ENCODE data around the gene CCDC141.

The CCDC141 gene

DNA sequence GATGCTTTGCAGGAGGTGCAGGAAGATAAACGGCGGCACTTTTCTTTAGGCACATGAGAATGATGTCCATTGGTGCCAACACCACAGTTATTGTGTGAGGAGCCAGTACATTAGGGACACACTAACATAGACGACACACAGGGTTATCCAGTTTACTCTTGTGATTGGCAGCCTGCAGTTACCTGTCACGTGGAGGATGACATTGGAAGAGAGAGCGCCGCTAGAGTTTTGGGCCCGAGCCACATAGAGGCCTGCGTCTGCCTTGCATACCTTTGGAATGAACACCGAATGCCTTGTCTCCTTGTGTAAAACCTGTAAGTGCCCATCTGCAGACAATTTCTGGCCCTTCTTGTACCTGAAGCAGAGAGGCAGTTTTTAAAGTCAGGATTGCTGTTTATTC lies 215.9 kb downstream of the CCDC141 start:
- no peak for ATAC-seq
- TF ChIP-seq TOX (CRISPR knock-in tag; IDR thresholded peaks at IDR 0.05; ENCODE audit: borderline replicate concordance), result no peak

DNA sequence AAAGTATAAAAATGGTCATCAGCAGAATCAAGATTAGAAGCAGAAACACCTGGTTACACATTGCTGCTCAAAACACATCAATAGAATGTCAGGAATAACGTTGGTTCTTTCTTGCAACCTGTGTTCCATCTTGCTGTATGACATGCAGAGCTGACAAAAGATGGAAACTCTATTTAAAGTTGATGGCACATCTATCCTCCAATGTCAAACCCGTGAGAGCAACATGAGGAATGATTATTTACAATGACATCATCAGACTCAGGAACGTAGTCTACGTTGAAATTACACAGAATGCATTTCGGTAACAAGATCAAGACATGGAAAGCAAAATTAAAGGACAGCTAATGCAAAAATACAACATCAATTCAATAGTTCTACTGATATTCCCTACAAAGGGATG lies 216.6 kb downstream of the CCDC141 start:
- ATAC-seq, result no peak
- TF ChIP-seq ISL1 (CRISPR knock-in tag; IDR thresholded peaks at IDR 0.05) (no peak), ZC3H10 (CRISPR knock-in tag; IDR thresholded peaks at IDR 0.05) (no peak), RARB (CRISPR knock-in tag; IDR thresholded peaks at IDR 0.05) (no peak), TOX (CRISPR knock-in tag; IDR thresholded peaks at IDR 0.05; ENCODE audit: borderline replicate concordance) (no peak), ESRRG (CRISPR knock-in tag; IDR thresholded peaks at IDR 0.05) (no peak)

DNA sequence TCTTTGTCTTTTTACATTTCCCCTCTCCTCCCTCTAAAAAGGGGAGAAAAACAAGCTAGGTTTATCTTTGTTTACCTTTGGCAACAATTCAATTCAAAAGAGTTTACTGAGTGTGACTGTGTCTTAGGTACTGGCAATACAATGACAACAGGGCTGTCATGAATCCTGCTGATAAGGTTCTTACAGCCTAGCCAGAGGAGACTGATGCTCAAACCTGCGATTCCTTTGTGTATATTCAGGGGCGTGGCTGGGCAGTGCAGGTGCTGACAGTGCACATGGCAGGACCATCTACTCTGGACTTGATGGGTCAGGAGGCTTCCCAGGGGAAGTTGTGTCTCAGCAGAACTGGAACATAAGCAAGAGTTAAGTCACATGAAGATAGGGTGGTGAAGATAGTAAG lies 219.5 kb downstream of the CCDC141 start:
- ATAC-seq, result no peak
- TF ChIP-seq ISL1 (CRISPR knock-in tag; IDR thresholded peaks at IDR 0.05) (no peak), POU6F1 (CRISPR knock-in tag; IDR thresholded peaks at IDR 0.05; ENCODE audit: borderline replicate concordance, low read depth) (no peak), RARB (CRISPR knock-in tag; IDR thresholded peaks at IDR 0.05) (no peak), BACH2 (CRISPR knock-in tag; IDR thresholded peaks at IDR 0.05; ENCODE audit: borderline replicate concordance) (no peak)

DNA sequence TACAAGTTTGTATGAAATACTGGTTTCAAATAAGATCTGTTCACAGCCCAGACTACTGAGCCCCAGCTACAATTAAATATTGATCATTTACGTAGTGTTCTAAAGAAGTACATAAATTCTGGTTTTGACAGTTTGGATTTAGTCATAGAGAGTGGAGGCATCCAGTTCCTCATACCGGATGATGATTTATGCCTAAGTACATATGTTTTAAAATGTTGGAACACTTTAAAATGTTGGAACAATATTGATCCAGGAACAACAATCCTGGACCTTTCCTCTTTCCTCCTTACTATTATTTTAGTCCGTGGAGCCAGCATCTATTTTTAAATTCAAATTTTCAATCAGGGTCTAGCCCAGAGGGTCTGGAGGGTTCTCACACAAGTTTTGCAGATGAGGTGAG lies 220.0 kb downstream of the CCDC141 start:
- ATAC-seq, result no peak
- no peak for TF ChIP-seq TCF4 (CRISPR knock-in tag; IDR thresholded peaks at IDR 0.05; ENCODE audit: borderline replicate concordance)
- no peak for TF ChIP-seq PPARA (CRISPR knock-in tag; IDR thresholded peaks at IDR 0.05; ENCODE audit: borderline replicate concordance)
- no peak for TF ChIP-seq RARB (CRISPR knock-in tag; IDR thresholded peaks at IDR 0.05)
- TF ChIP-seq ZNF8 (CRISPR knock-in tag; IDR thresholded peaks at IDR 0.05), result no peak
- TF ChIP-seq TSHZ2 (CRISPR knock-in tag; IDR thresholded peaks at IDR 0.05), result no peak
- no peak for TF ChIP-seq ISL1 (CRISPR knock-in tag; IDR thresholded peaks at IDR 0.05)
- no peak for TF ChIP-seq TOX (CRISPR knock-in tag; IDR thresholded peaks at IDR 0.05; ENCODE audit: borderline replicate concordance)
- TF ChIP-seq ESRRG (CRISPR knock-in tag; IDR thresholded peaks at IDR 0.05), result no peak
- TF ChIP-seq CSRNP3 (CRISPR knock-in tag; IDR thresholded peaks at IDR 0.05), result no peak
- TF ChIP-seq ZNF70 (CRISPR knock-in tag; IDR thresholded peaks at IDR 0.05), result no peak
- TF ChIP-seq CSDC2 (CRISPR knock-in tag; IDR thresholded peaks at IDR 0.05), result no peak
- TF ChIP-seq ZFP30 (CRISPR knock-in tag; IDR thresholded peaks at IDR 0.05), result no peak
- TF ChIP-seq BACH2 (CRISPR knock-in tag; IDR thresholded peaks at IDR 0.05; ENCODE audit: borderline replicate concordance), result no peak
- TF ChIP-seq SNAI2 (CRISPR knock-in tag; IDR thresholded peaks at IDR 0.05), result no peak
- no peak for TF ChIP-seq ZC3H10 (CRISPR knock-in tag; IDR thresholded peaks at IDR 0.05)
- no peak for TF ChIP-seq ZFP3 (CRISPR knock-in tag; IDR thresholded peaks at IDR 0.05)
- TF ChIP-seq ZNF565 (CRISPR knock-in tag; conservative IDR thresholded peaks at IDR 0.05; ENCODE audit: low read depth), result no peak
- no peak for TF ChIP-seq PATZ1 (CRISPR knock-in tag; IDR thresholded peaks at IDR 0.05; ENCODE audit: borderline replicate concordance)
- TF ChIP-seq, protein P1, sequence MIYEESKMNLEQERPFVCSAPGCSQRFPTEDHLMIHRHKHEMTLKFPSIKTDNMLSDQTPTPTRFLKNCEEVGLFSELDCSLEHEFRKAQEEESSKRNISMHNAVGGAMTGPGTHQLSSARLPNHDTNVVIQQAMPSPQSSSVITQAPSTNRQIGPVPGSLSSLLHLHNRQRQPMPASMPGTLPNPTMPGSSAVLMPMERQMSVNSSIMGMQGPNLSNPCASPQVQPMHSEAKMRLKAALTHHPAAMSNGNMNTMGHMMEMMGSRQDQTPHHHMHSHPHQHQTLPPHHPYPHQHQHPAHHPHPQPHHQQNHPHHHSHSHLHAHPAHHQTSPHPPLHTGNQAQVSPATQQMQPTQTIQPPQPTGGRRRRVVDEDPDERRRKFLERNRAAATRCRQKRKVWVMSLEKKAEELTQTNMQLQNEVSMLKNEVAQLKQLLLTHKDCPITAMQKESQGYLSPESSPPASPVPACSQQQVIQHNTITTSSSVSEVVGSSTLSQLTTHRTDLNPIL (CRISPR knock-in tag; IDR thresholded peaks at IDR 0.05; ENCODE audit: low read depth), result no peak
